A549 (cell line): ENCODE data around the gene COPZ1. TPM values are rescaled to one million over a fixed set of nuclear protein-coding genes. Genes with fewer than 3 reads are reported as not detected.
"Not testable (repeated sequence)": the region's sequence is repeated elsewhere in the genome, so short reads cannot be mapped to it uniquely, and the experiment has no call there.

Experiments used
- ATAC-seq, 2 experiments: fragments of 200-7000 bp in 1 of 2; fragments of >200 bp in 1 of 2; cut with Nextera tagmentation in 1 of 2; cut with Tn5 transposase in 1 of 2; 3 replicates each; pipeline versions ENCODE4 v1.8.0 to v1.9.1; 2018 to 2020; ENCODE audit warnings: mild to moderate bottlenecking in 1 of 2, moderate library complexity in 1 of 2
- CTCF ChIA-PET: fragments of 300-600 bp; sonication (Branson Sonifier 250); formaldehyde crosslinking; extraction: SDS; loops from one replicate; lab custom pipeline; 2021; ENCODE audit warnings: antibody characterized with exemption, inconsistent platforms; lab: Yijun Ruan, JAX
- POLR2A ChIA-PET: fragments of 350-600 bp; formaldehyde crosslinking; extraction: SDS; loops from one replicate; lab custom pipeline; 2021; ENCODE audit warnings: antibody characterized with exemption, inconsistent platforms; lab: Yijun Ruan, JAX
- DNase-seq, 2 experiments: peaks; one replicate each; pipeline versions ENCODE4 v3.0.0 to v3.0.0-alpha.2; 2011 to 2016; ENCODE audit warnings: low read depth in 1 of 2, low spot score in 1 of 2
- FAIRE-seq: peaks from 2 replicates; lab custom pipeline; 2011; peaks lifted over from hg19 to GRCh38; lab: Jason Lieb, UNC
- H3K27ac ChIP-seq, 2 experiments: fragments of >200 bp; sonication (Bioruptor Twin); formaldehyde crosslinking; 3 replicates each; pipeline ENCODE4 v1.5.1; 2016 to 2017
- H3K4me1 ChIP-seq: fragments of >200 bp; sonication (Bioruptor Twin); formaldehyde crosslinking; 3 replicates; pipeline ENCODE4 v1.6.1; 2016
- H3K4me2 ChIP-seq: fragments of >200 bp; sonication (Bioruptor Twin); formaldehyde crosslinking; 3 replicates; pipeline ENCODE4 v1.6.1; 2016
- H3K4me3 ChIP-seq: fragments of >200 bp; sonication (Bioruptor Twin); formaldehyde crosslinking; 3 replicates; pipeline ENCODE4 v1.5.1; 2016
- H3K9me3 ChIP-seq: fragments of >200 bp; sonication (Bioruptor Twin); formaldehyde crosslinking; 3 replicates; pipeline ENCODE4 v1.6.1; 2016
- CBX2 ChIP-seq: fragments of 200-600 bp; sonication (generic); IDR thresholded peaks from 2 replicates; pipeline ENCODE4 v1.6.1; 2016; ENCODE audit warnings: low read depth, mild to moderate bottlenecking, borderline replicate concordance
- CTCF ChIP-seq: fragments of >200 bp; sonication (Bioruptor Twin); formaldehyde crosslinking; IDR thresholded peaks from 3 replicates; pipeline ENCODE4 v1.5.1; 2016
- ELK1 ChIP-seq: fragments of 150-350 bp; IDR thresholded peaks from 2 replicates; pipeline ENCODE4 v1.6.1; 2014; ENCODE audit warnings: low read depth, mild to moderate bottlenecking, low read length
- FOSB ChIP-seq: fragments of 250-450 bp; sonication (Bioruptor Pico); IDR thresholded peaks from 2 replicates; pipeline ENCODE4 v1.5.0; 2020; ENCODE audit warnings: mild to moderate bottlenecking, moderate library complexity
- FOSL2 ChIP-seq, 2 experiments: fragments of 450-650 bp in 1 of 2; fragments of >200 bp in 1 of 2; sonication (Bioruptor Twin) in 1 of 2; formaldehyde crosslinking; IDR thresholded peaks; 2 replicates each; pipeline versions ENCODE4 v1.5.0 to v1.6.1; 2016 to 2020; ENCODE audit warnings: mild to moderate bottlenecking in 1 of 2, moderate library complexity in 1 of 2
- GATA3 ChIP-seq: IDR thresholded peaks from 2 replicates; pipeline ENCODE4 v1.6.1; 2012; ENCODE audit warnings: borderline replicate concordance
- HMGXB4 ChIP-seq: fragments of 250-450 bp; sonication (Bioruptor Pico); IDR thresholded peaks from 2 replicates; pipeline ENCODE4 v1.5.0; 2021; ENCODE audit warnings: mild to moderate bottlenecking, moderate library complexity, borderline replicate concordance
- HOXA7 ChIP-seq: fragments of 250-450 bp; sonication (Bioruptor Pico); IDR thresholded peaks from 2 replicates; pipeline ENCODE4 v1.5.0; 2020; ENCODE audit warnings: mild to moderate bottlenecking, moderate library complexity
- JUN ChIP-seq, 2 experiments: fragments of >200 bp; sonication (Bioruptor Twin); formaldehyde crosslinking; IDR thresholded peaks; 2 replicates in 1 of 2; 3 replicates in 1 of 2; pipeline ENCODE4 v1.6.1; 2016 to 2017
- MAZ ChIP-seq: fragments of 150-350 bp; IDR thresholded peaks from 2 replicates; pipeline ENCODE4 v1.6.1; 2014; ENCODE audit warnings: antibody characterized with exemption, low read depth, low read length, borderline replicate concordance
- POLR2AphosphoS2 ChIP-seq: conservative IDR thresholded peaks from 2 replicates; pipeline ENCODE4 v1.6.1; 2012; ENCODE audit warnings: low read length, improper control_type of control experiment, inconsistent platforms
- RARB ChIP-seq: fragments of 250-450 bp; sonication (Bioruptor Pico); IDR thresholded peaks from 2 replicates; pipeline ENCODE4 v1.8.0; 2021; ENCODE audit warnings: mild to moderate bottlenecking, moderate library complexity
- TFCP2L1 ChIP-seq: fragments of 250-450 bp; sonication (Bioruptor Pico); IDR thresholded peaks from 2 replicates; pipeline ENCODE4 v1.5.0; 2021; ENCODE audit warnings: mild to moderate bottlenecking
- TP53 ChIP-seq: fragments of 250-450 bp; sonication (Bioruptor Pico); IDR thresholded peaks from 2 replicates; pipeline ENCODE4 v1.5.0; 2021; ENCODE audit warnings: mild to moderate bottlenecking, moderate library complexity
- WGBS: methylation state at CpG from one replicate; pipeline ENCODE4 v1.1.6; 2017; ENCODE audit errors: missing lambda C conversion rate; 5-methylcytosine and 5-hydroxymethylcytosine counted together
- polyA plus RNA-seq, 4 experiments: library from polyadenylated mRNA; depleted of rRNA in 3 of 4; stranded (reverse); fragments of >200 nt; fragmentation: RNase III in 1 of 4; extraction: RNeasy Plus Mini Kit Qiagen cat#74134 plus additional on column Dnase treatment in 1 of 4; gene quantifications; 2 replicates in 3 of 4; 3 replicates in 1 of 4; pipeline ENCODE4 v1.2.3, GENCODE V29; 2011 to 2017

Gene COPZ1
- polyA plus RNA-seq, 2 of the 4 experiments (the other 2 are of a cell fraction): 300 to 613 TPM

GRCh38 chr12:54281694-54282093 is 43.2 kb upstream of the COPZ1 start:
- not testable (repeated sequence) for FAIRE-seq

GRCh38 chr12:54282949-54283593 is 41.9 kb upstream of the COPZ1 start:
- peak overlapping the region; percentile 7 to 96; a peak in 4 of 6 replicates for H3K27ac ChIP-seq

More at GRCh38 chr12:54281694-54282093, 43.2 kb upstream of the COPZ1 start:
- CTCF ChIA-PET: interaction anchor here (0.9 to 1.2 kb wide), 5 partner anchors 18 to 67 kb away, joined by 3 to 5 read pairs (median 3); partner anchors contain the start of gene COPZ1
- peak overlapping the region; percentile 93 for H3K4me2 ChIP-seq
- 0 out of 2 replicates have a peak, but pooled peaks have one; percentile 26 for TF ChIP-seq RARB
- TF ChIP-seq HOXA7 (CRISPR knock-in tag): peak; percentile 47; the same call in 1 of the 2 replicates
- not testable (repeated sequence) for ATAC-seq; DNase-seq; H3K9me3 ChIP-seq; TF ChIP-seq FOSL2 (IDR thresholded peaks at IDR 0.05)
- TF ChIP-seq FOSL2 (CRISPR knock-in tag; IDR thresholded peaks at IDR 0.05): 0 out of 2 replicates have a peak, but pooled peaks have one; percentile 24
- 0 out of 2 replicates have a peak, but pooled peaks have one; percentile 53 for TF ChIP-seq TFCP2L1
- POLR2A ChIA-PET: interaction anchor here (0.8 to 3.3 kb wide), 4 partner anchors 11 to 62 kb away, joined by 8 to 40 read pairs (median 20); partner anchors contain the start of gene COPZ1
- H3K27ac ChIP-seq: peak overlapping the region; percentile 87 to 96
- H3K4me3 ChIP-seq: peak overlapping the region; percentile 88
- H3K4me1 ChIP-seq: peaks cover 39% of the 10 kb centered on the region
- 1% methylated on average over 4 of the region's 4 CpGs for WGBS

GRCh38 chr12:54284070-54284780 is 40.7 kb upstream of the COPZ1 start:
- ChIA-PET CTCF (interaction anchor here (0.8 to 4.6 kb wide), 9 partner anchors 7 to 115 kb away, joined by 3 to 38 read pairs (median 3); partner anchors contain the start of gene COPZ1), POLR2A (interaction anchor here (1.2 kb wide), 2 partner anchors 9 to 41 kb away, joined by 3 to 5 read pairs; partner anchors contain the start of gene COPZ1)
- DNase-seq, ATAC-seq, FAIRE-seq, H3K9me3 ChIP-seq: not testable (repeated sequence)
- H3K27ac ChIP-seq: peak overlapping the region in 1 of 2 experiments; percentile 7; a peak in 1 of 6 replicates
- peak overlapping the region; percentile 88 for H3K4me3 ChIP-seq
- WGBS: 24% methylated on average over 2 of the region's 2 CpGs
- TF ChIP-seq FOSB (CRISPR knock-in tag): peak; percentile 75; the same call in 1 of the 2 replicates
- peaks cover 39% of the 10 kb centered on the region for H3K4me1 ChIP-seq
- H3K4me2 ChIP-seq: peak overlapping the region; percentile 93

More at GRCh38 chr12:54282949-54283593, 41.9 kb upstream of the COPZ1 start:
- Histone ChIP-seq H3K9me3 (no peaks in the 10 kb centered on the region), H3K4me3 (peak overlapping the region; percentile 88), H3K4me1 (peaks cover 44% of the 10 kb centered on the region), H3K4me2 (peak overlapping the region; percentile 93)
- ATAC-seq (no peak), DNase-seq (no peak), FAIRE-seq (no peak)
- ChIA-PET CTCF (interaction anchor here (0.7 to 4.6 kb wide), 7 partner anchors 11 to 77 kb away, joined by 3 to 38 read pairs (median 5); partner anchors contain the start of gene COPZ1), POLR2A (interaction anchor here (1.2 kb wide), 1 partner anchor 42 kb away, joined by 3 read pairs; the partner anchor contains the start of gene COPZ1)
- WGBS: 20% methylated on average over 11 of the region's 11 CpGs
- TF ChIP-seq HOXA7 (CRISPR knock-in tag) (peak; percentile 81; the same call in 1 of the 2 replicates), FOSB (CRISPR knock-in tag) (peak; percentile 86; the same call in 1 of the 2 replicates), JUN (IDR thresholded peaks at IDR 0.05) (peak in 1 of 2 experiments; percentile 11; a peak in 2 of 5 replicates), RARB (no peak; the same call in 1 of the 2 replicates), MAZ (no peak), TP53 (CRISPR knock-in tag) (peak; percentile 19; the same call in 1 of the 2 replicates), TFCP2L1 (peak; percentile 81)

- Histone ChIP-seq H3K9me3 (no peaks in the 10 kb centered on the region), H3K4me1 (peaks cover 39% of the 10 kb centered on the region), H3K27ac (no peak overlapping the region), H3K4me2 (peak overlapping the region; percentile 93), H3K4me3 (peak overlapping the region; percentile 33)
- TF ChIP-seq POLR2AphosphoS2 (no peak), ELK1 (no peak), TFCP2L1 (0 out of 2 replicates have a peak, but pooled peaks have one; percentile 52), RARB (peak; percentile 56), HMGXB4 (CRISPR knock-in tag) (0 out of 2 replicates have a peak, but pooled peaks have one; percentile 25), CBX2 (no peak), FOSB (CRISPR knock-in tag) (peak; percentile 94), CTCF (peak; percentile 27), HOXA7 (CRISPR knock-in tag) (peak; percentile 94), TP53 (CRISPR knock-in tag) (peak; percentile 77), GATA3 (0 out of 2 replicates have a peak, but pooled peaks have one; percentile 12)
- FAIRE-seq (no peak), ATAC-seq (no peak), DNase-seq (no peak)
- WGBS: 59% methylated on average over 5 of the region's 5 CpGs
- ChIA-PET POLR2A (interaction anchor here (1.1 to 1.2 kb wide), 2 partner anchors 8 to 35 kb away, joined by 3 to 5 read pairs; no protein-coding TSS in a partner anchor), CTCF (interaction anchor here (0.5 to 4.6 kb wide), 12 partner anchors 8 to 1877 kb away, joined by 3 to 38 read pairs (median 6); partner anchors contain the start of genes COPZ1 and NFE2)
Observed at GRCh38 chr12:54285150-54286041, 39.5 kb upstream of the COPZ1 start.
